GM19193 (cell line): ENCODE data around the gene LYST.

Experiments used
- POLR2A ChIP-seq: IDR thresholded peaks from 4 replicates; pipeline ENCODE4 v1.6.1; 2011; ENCODE audit not compliant: insufficient read depth, insufficient read length; ENCODE audit errors: extremely low read depth

The LYST gene

GRCh38 chr1:235682216-235682615, 184.5 kb downstream of the LYST start:
- no peak for TF ChIP-seq POLR2A

GRCh38 chr1:235679644-235680043, 187.1 kb downstream of the LYST start:
- no peak for TF ChIP-seq POLR2A

- TF ChIP-seq POLR2A: no peak
These were observed 187.7 kb downstream of the LYST start for GRCh38 chr1:235679005-235679404.

GRCh38 chr1:235675152-235675890, 191.4 kb downstream of the LYST start:
- TF ChIP-seq POLR2A: no peak

GRCh38 chr1:235673981-235674380, 192.7 kb downstream of the LYST start:
- TF ChIP-seq POLR2A: no peak

GRCh38 chr1:235671992-235672391, 194.7 kb downstream of the LYST start:
- no peak for TF ChIP-seq POLR2A

GRCh38 chr1:235670157-235670776, 196.4 kb downstream of the LYST start:
- no peak for TF ChIP-seq POLR2A

- TF ChIP-seq POLR2A: no peak
These were observed 197.4 kb downstream of the LYST start for GRCh38 chr1:235669277-235669676.

GRCh38 chr1:235663628-235664027, 203.1 kb downstream of the LYST start:
- no peak for TF ChIP-seq POLR2A

- no peak for TF ChIP-seq POLR2A
These were observed 205.1 kb downstream of the LYST start for GRCh38 chr1:235661568-235661967.

GRCh38 chr1:235659186-235659771, 207.4 kb downstream of the LYST start:
- no peak for TF ChIP-seq POLR2A

GRCh38 chr1:235657747-235658526, 208.8 kb downstream of the LYST start:
- TF ChIP-seq POLR2A: no peak

- TF ChIP-seq POLR2A: no peak
These were observed 209.4 kb downstream of the LYST start for GRCh38 chr1:235657269-235657668.

GRCh38 chr1:235652364-235652763, 214.3 kb downstream of the LYST start:
- no peak for TF ChIP-seq POLR2A

GRCh38 chr1:235651170-235651806, 215.4 kb downstream of the LYST start:
- no peak for TF ChIP-seq POLR2A
